K562 (cell line): ENCODE data around the gene AGO3. TPM values are rescaled to one million over a fixed set of nuclear protein-coding genes. Genes with fewer than 3 reads are reported as not detected.

ENCODE experiments used
- ATAC-seq: fragments of 200-7000 bp; cut with Tn5 transposase; 3 replicates; pipeline ENCODE4 v1.9.1; 2020; ENCODE audit warnings: moderate library complexity
- BruUV-seq: library from RNA; stranded (reverse); fragments of 400-500 nt; replicated peaks from 2 replicates; lab custom pipeline; 2021; lab: Mats Ljungman, UMichigan
- CTCF ChIA-PET: fragments of 300-600 bp; formaldehyde crosslinking; extraction: SDS; loops from one replicate; lab custom pipeline; 2021; ENCODE audit warnings: low intra/inter-chr PET ratio; lab: Yijun Ruan, JAX
- POLR2A ChIA-PET: fragments of 300-600, 350-650 bp; sonication (Branson Sonifier 250); formaldehyde crosslinking; extraction: SDS; loops from one replicate; lab custom pipeline; 2021; ENCODE audit warnings: antibody characterized with exemption, inconsistent platforms; lab: Yijun Ruan, JAX
- DNase-seq, 4 experiments: peaks; one replicate each; pipeline versions ENCODE4 v3.0.0 to v3.0.0-alpha.2; 2011 to 2018; ENCODE audit warnings: low spot score in 3 of 4, mixed read lengths in 3 of 4; ENCODE audit errors: extremely low read depth in 1 of 4
- FAIRE-seq: peaks from 2 replicates; lab custom pipeline; 2011; peaks lifted over from hg19 to GRCh38; lab: Jason Lieb, UNC
- H2AFZ ChIP-seq: 2 replicates; pipeline ENCODE4 v1.6.0; 2011; ENCODE audit warnings: low read depth, low read length, control low read depth, inconsistent platforms
- H3K27ac ChIP-seq: fragments of 200-600 bp; 3 replicates; pipeline ENCODE4 v1.8.0; 2011; ENCODE audit warnings: low read depth, mild to moderate bottlenecking, control low read depth, inconsistent platforms, low read length, moderate library complexity, mixed read lengths; ENCODE audit errors: extremely low read depth
- H3K27me3 ChIP-seq, 2 experiments: fragments of 300-600 bp in 1 of 2; 2 replicates in 1 of 2; 3 replicates in 1 of 2; pipeline versions ENCODE4 v1.6.0 to v1.8.0; 2011; ENCODE audit warnings: inconsistent platforms in 2 of 2, low read length in 2 of 2, mild to moderate bottlenecking in 1 of 2, mixed read lengths in 1 of 2, moderate library complexity in 1 of 2; ENCODE audit not compliant: control insufficient read depth in 2 of 2, insufficient read depth in 2 of 2
- H3K36me3 ChIP-seq: fragments of 300-600 bp; 3 replicates; pipeline ENCODE4 v1.8.0; 2011; ENCODE audit warnings: mild to moderate bottlenecking, low read length, inconsistent platforms; ENCODE audit not compliant: control insufficient read depth, insufficient read depth
- H3K4me1 ChIP-seq, 2 experiments: fragments of 200-600 bp in 1 of 2; replicated peaks in 1 of 2; 2 replicates in 1 of 2; 3 replicates in 1 of 2; pipeline versions ENCODE4 v1.5.1 to v1.8.0; 2011; ENCODE audit warnings: inconsistent platforms in 2 of 2, low read length in 2 of 2, mild to moderate bottlenecking in 1 of 2, mixed read lengths in 1 of 2, moderate library complexity in 1 of 2; ENCODE audit not compliant: control insufficient read depth in 2 of 2, insufficient read depth in 2 of 2
- H3K4me2 ChIP-seq: 2 replicates; pipeline ENCODE4 v1.6.1; 2011; ENCODE audit warnings: low read length, control low read depth, inconsistent platforms, mixed read lengths; ENCODE audit not compliant: insufficient read depth
- H3K4me3 ChIP-seq: fragments of 200-600 bp; sonication (generic), shearing (Covaris generic); 2 replicates; pipeline ENCODE4 v1.5.1; 2016; ENCODE audit warnings: control low read depth, inconsistent platforms
- H3K79me2 ChIP-seq: fragments of 200-600 bp; 3 replicates; pipeline ENCODE4 v1.8.0; 2011; ENCODE audit warnings: low read length, inconsistent platforms; ENCODE audit not compliant: control insufficient read depth, insufficient read depth
- H3K9ac ChIP-seq, 2 experiments: 2 replicates each; pipeline versions ENCODE4 v1.6.0 to v1.6.1; 2011; ENCODE audit warnings: low read depth in 2 of 2, low read length in 2 of 2, control low read depth in 1 of 2, inconsistent platforms in 1 of 2, mild to moderate bottlenecking in 1 of 2, mixed read lengths in 1 of 2; ENCODE audit not compliant: insufficient read depth in 1 of 2
- H3K9me1 ChIP-seq: one replicate; pipeline ENCODE4 v1.6.0; 2011; ENCODE audit warnings: inconsistent platforms, mild to moderate bottlenecking, low read length, moderate library complexity; ENCODE audit not compliant: control insufficient read depth, insufficient read depth
- H3K9me3 ChIP-seq: replicated peaks from 2 replicates; pipeline ENCODE4 v1.5.1; 2011; ENCODE audit warnings: low read depth, low read length, inconsistent platforms; ENCODE audit not compliant: control insufficient read depth, insufficient read depth
- H4K20me1 ChIP-seq: replicated peaks from 2 replicates; pipeline ENCODE4 v1.6.1; 2011; ENCODE audit warnings: low read length, inconsistent platforms, mixed read lengths; ENCODE audit not compliant: control insufficient read depth, insufficient read depth
- E2F1 ChIP-seq: sonication (generic); formaldehyde crosslinking; IDR thresholded peaks from 2 replicates; pipeline ENCODE4 v1.8.1; 2023; ENCODE audit warnings: mild to moderate bottlenecking, missing genetic modification reagents, moderate library complexity
- NKRF ChIP-seq: fragments of 450-650 bp; IDR thresholded peaks from 2 replicates; pipeline ENCODE4 v1.6.1; 2016; ENCODE audit warnings: borderline replicate concordance
- ZNF134 ChIP-seq: fragments of 250-450 bp; sonication (Bioruptor Pico); conservative IDR thresholded peaks from 2 replicates; pipeline ENCODE4 v1.4.0; 2020
- ZNF444 ChIP-seq: fragments of 250-450 bp; sonication (Bioruptor Pico); IDR thresholded peaks from 2 replicates; pipeline ENCODE4 v1.4.0; 2020; ENCODE audit warnings: mild to moderate bottlenecking, moderate library complexity
- ZNF668 ChIP-seq: fragments of 250-450 bp; sonication (Bioruptor Pico); IDR thresholded peaks from 2 replicates; pipeline ENCODE4 v1.8.0; 2022; ENCODE audit warnings: mild to moderate bottlenecking, inconsistent platforms
- WGBS: fragments of 100-300 bp; shearing (Covaris generic); methylation state at CpG from one replicate; pipeline ENCODE4 v1.1.6; 2016; ENCODE audit warnings: low coverage, mixed read lengths; ENCODE audit not compliant: insufficient coverage; ENCODE audit errors: missing lambda C conversion rate; 5-methylcytosine and 5-hydroxymethylcytosine counted together
- in situ Hi-C: fragments of 300-500 bp; cut with MboI; formaldehyde crosslinking; loops from 4 replicates; pipeline ENCODE4 v1.15.0; 2018; ENCODE audit warnings: inconsistent platforms, mixed read lengths
- intact Hi-C: fragments of 100-400 bp; cut with micrococcal nuclease; formaldehyde crosslinking; loops from 2 replicates; pipeline ENCODE4 v1.14.2; 2022
- polyA plus RNA-seq, 8 experiments: library from polyadenylated mRNA; depleted of rRNA in 4 of 8; stranded (reverse) in 5 of 8; unstranded in 3 of 8; fragments of >200 nt; fragmentation: Nextera tagmentation in 2 of 8; fragmentation: Illumina TruSeq in 1 of 8; extraction: Ambion mirVana in 2 of 8; extraction: Trizol in 1 of 8; gene quantifications; 2 replicates each; pipeline versions ENCODE4 v1.2.1 to v1.2.3, GENCODE V29; 2011 to 2014; ENCODE audit warnings: inconsistent platforms in 1 of 8, missing spikeins in 1 of 8
- total RNA-seq, 7 experiments: library from RNA; depleted of rRNA in 6 of 7; stranded (reverse); fragments of >200 nt in 6 of 7; fragmentation: Illumina TruSeq in 2 of 7; extraction: Trizol in 2 of 7; gene quantifications; 2 replicates each; pipeline versions ENCODE4 v1.2.1 to v1.2.3, GENCODE V29; 2011 to 2021; ENCODE audit warnings: low replicate concordance in 1 of 7
- TF ChIP-seq, protein P1 (sequence below): sonication (generic); formaldehyde crosslinking; IDR thresholded peaks from 2 replicates; pipeline ENCODE4 v1.8.0; 2022; ENCODE audit warnings: missing genetic modification reagents, mild to moderate bottlenecking, borderline replicate concordance
- TF ChIP-seq, protein P2 (sequence below): fragments of 450-650 bp; IDR thresholded peaks from 2 replicates; pipeline ENCODE4 v1.6.1; 2018; ENCODE audit not compliant: partially characterized antibody

AGO3 gene
- total and polyA plus RNA-seq, 9 of the 15 experiments (the other 6 are each of a cell fraction or from before 2014, with no cell fraction given), result 4.5 to 41.5 (median 22.7) TPM

DNA sequence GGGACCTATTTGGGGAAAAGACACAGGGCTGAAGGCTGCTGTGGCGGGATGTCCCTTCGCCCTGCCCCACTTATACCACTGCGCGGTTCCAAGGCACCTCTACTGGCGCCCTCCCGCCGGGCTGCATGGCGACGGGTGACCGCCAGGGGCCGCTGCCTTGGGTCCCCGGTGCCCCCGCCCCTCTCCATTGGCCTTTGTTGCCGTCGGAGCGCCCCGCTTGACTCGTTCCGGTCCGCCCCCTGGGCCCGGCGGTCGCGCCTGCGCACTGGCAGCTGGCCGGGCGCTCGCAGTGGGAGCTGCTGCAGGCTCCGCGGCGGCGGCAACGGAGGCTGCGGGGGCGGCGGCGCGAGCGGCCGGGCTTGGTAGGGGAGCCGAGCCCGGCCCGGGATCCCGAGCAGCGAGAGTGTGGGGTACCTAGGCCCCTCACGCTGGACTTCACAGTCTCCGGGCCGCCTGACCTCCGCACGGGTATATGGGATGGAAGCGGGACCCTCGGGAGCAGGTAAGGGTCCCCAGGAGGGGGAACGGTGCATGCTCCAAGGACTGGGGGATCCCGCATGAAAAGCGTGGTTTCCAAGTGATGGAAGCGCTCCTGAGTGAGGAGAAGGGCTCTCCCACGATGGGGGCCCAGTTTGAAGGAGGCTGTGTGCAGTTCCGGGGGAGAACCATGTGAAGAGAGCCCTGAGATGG is 47.8 kb upstream of the AGO3 start, which contains the start of gene AGO1:
TSS of gene AGO1 (plus strand) at position 265 of the 690 bp plus-strand sequence. CDS start at position 478, 213 bp downstream.
- intact Hi-C loops, result loop anchor here (1.0 to 10.0 kb wide), 3 partner anchors 14 to 442 kb away; partner anchors contain the start of genes AGO3 and EVA1B
- CTCF ChIA-PET, result interaction anchor here (0.5 to 0.7 kb wide), 2 partner anchors 83 to 132 kb away, joined by 4 to 5 read pairs; no protein-coding TSS in a partner anchor
- no peaks in the 10 kb centered on the region for H3K9me3 ChIP-seq
- WGBS, result under 1% methylated on average over 58 of the region's 58 CpGs
- peaks cover 47 to 72% of the 10 kb centered on the region in 2 experiments for H3K4me1 ChIP-seq
- no TSS peak for BruUV-seq
- H3K9ac ChIP-seq, result peak within 1 kb of the TSS; percentile 74 to 93
- H3K27me3 ChIP-seq, result no peaks in the 10 kb centered on the region
- peak; percentile 79 for ATAC-seq
- peak; percentile 71 for FAIRE-seq
- peaks cover 32% of the 10 kb centered on the region for H4K20me1 ChIP-seq
- DNase-seq, result peak; percentile 97 to 99 (median 99)
- peaks cover 12% of the 10 kb centered on the region for H3K9me1 ChIP-seq
- peaks cover under 1% of the 10 kb centered on the region; the same call in 1 of the 3 replicates for H3K36me3 ChIP-seq
- peak within 1 kb of the TSS; percentile 79 for H2AFZ ChIP-seq
- peaks cover 89% of the 10 kb centered on the region for H3K79me2 ChIP-seq
- H3K27ac ChIP-seq, result peak within 1 kb of the TSS; percentile 73
- in situ Hi-C loops, result no loop called here
- peak within 1 kb of the TSS; percentile 64 for H3K4me3 ChIP-seq
- POLR2A ChIA-PET, result interaction anchor here (0.6 to 2.7 kb wide), 9 partner anchors 9 to 78 kb away, joined by 3 to 17 read pairs (median 3); partner anchors contain the start of gene AGO3
- peak within 1 kb of the TSS; percentile 91 for H3K4me2 ChIP-seq
- TF ChIP-seq E2F1, result no peak
- TF ChIP-seq, protein P1, sequence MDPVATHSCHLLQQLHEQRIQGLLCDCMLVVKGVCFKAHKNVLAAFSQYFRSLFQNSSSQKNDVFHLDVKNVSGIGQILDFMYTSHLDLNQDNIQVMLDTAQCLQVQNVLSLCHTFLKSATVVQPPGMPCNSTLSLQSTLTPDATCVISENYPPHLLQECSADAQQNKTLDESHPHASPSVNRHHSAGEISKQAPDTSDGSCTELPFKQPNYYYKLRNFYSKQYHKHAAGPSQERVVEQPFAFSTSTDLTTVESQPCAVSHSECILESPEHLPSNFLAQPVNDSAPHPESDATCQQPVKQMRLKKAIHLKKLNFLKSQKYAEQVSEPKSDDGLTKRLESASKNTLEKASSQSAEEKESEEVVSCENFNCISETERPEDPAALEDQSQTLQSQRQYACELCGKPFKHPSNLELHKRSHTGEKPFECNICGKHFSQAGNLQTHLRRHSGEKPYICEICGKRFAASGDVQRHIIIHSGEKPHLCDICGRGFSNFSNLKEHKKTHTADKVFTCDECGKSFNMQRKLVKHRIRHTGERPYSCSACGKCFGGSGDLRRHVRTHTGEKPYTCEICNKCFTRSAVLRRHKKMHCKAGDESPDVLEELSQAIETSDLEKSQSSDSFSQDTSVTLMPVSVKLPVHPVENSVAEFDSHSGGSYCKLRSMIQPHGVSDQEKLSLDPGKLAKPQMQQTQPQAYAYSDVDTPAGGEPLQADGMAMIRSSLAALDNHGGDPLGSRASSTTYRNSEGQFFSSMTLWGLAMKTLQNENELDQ (CRISPR knock-in tag), result no peak
- no peak for TF ChIP-seq NKRF
- no peak for TF ChIP-seq ZNF668
- no peak for TF ChIP-seq ZNF444 (CRISPR knock-in tag)
- TF ChIP-seq, protein P2, sequence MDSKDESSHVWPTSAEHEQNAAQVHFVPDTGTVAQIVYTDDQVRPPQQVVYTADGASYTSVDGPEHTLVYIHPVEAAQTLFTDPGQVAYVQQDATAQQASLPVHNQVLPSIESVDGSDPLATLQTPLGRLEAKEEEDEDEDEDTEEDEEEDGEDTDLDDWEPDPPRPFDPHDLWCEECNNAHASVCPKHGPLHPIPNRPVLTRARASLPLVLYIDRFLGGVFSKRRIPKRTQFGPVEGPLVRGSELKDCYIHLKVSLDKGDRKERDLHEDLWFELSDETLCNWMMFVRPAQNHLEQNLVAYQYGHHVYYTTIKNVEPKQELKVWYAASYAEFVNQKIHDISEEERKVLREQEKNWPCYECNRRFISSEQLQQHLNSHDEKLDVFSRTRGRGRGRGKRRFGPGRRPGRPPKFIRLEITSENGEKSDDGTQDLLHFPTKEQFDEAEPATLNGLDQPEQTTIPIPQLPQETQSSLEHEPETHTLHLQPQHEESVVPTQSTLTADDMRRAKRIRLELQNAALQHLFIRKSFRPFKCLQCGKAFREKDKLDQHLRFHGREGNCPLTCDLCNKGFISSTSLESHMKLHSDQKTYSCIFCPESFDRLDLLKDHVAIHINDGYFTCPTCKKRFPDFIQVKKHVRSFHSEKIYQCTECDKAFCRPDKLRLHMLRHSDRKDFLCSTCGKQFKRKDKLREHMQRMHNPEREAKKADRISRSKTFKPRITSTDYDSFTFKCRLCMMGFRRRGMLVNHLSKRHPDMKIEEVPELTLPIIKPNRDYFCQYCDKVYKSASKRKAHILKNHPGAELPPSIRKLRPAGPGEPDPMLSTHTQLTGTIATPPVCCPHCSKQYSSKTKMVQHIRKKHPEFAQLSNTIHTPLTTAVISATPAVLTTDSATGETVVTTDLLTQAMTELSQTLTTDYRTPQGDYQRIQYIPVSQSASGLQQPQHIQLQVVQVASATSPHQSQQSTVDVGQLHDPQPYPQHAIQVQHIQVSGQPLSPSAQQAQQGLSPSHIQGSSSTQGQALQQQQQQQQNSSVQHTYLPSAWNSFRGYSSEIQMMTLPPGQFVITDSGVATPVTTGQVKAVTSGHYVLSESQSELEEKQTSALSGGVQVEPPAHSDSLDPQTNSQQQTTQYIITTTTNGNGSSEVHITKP, result no peak
- no peak for TF ChIP-seq ZNF134 (CRISPR knock-in tag)
